C4-2B (cell line): Measurements from ENCODE around the gene HSPA4.

Experiments
- CTCF ChIP-seq: fragments of 450-650 bp; conservative IDR thresholded peaks from 2 replicates; pipeline ENCODE4 v1.5.1; 2017; ENCODE audit warnings: mild to moderate bottlenecking
- ZFX ChIP-seq: fragments of 450-650 bp; IDR thresholded peaks from 2 replicates; pipeline ENCODE4 v1.6.1; 2017

GRCh38 chr5:133116601-133117000 is 64.8 kb downstream of the HSPA4 start:
- TF ChIP-seq CTCF = no peak
- TF ChIP-seq ZFX = no peak
